Naive B cell (primary cell): Measurements from ENCODE around the gene CDH26. TPM values are rescaled to one million over a fixed set of nuclear protein-coding genes. Genes with fewer than 3 reads are reported as not detected.

ENCODE experiments used
- ATAC-seq, 2 donors: fragments of 150-1000 bp; cut with Tn5 transposase; 2 replicates each; pipeline ENCODE4 v1.10.0; 2021; ENCODE audit warnings: low read depth in 2 of 2, mild to moderate bottlenecking in 2 of 2, moderate library complexity in 2 of 2
- DNase-seq: peaks from one replicate; pipeline ENCODE4 v3.0.0; 2022
- H3K27ac Mint-ChIP-seq, 6 donors: one replicate each; pipeline ENCODE4 v1.8.0; 2020 to 2022; ENCODE audit warnings: mild to moderate bottlenecking in 6 of 6, mixed read lengths in 6 of 6, moderate library complexity in 5 of 6, inconsistent platforms in 2 of 6
- H3K27me3 Mint-ChIP-seq, 3 donors: one replicate each; pipeline ENCODE4 v1.8.0; 2021 to 2022; ENCODE audit warnings: mixed read lengths in 3 of 3, mild to moderate bottlenecking in 1 of 3
- H3K36me3 Mint-ChIP-seq, 2 donors: one replicate each; pipeline ENCODE4 v1.8.0; 2020 to 2022; ENCODE audit warnings: mixed read lengths in 2 of 2, inconsistent platforms in 1 of 2, mild to moderate bottlenecking in 1 of 2
- H3K4me1 Mint-ChIP-seq, 3 donors: one replicate each; pipeline ENCODE4 v1.8.0; 2020 to 2022; ENCODE audit warnings: mixed read lengths in 3 of 3, inconsistent platforms in 1 of 3, mild to moderate bottlenecking in 1 of 3, moderate library complexity in 1 of 3
- H3K4me3 Mint-ChIP-seq, 8 donors: one replicate each; pipeline ENCODE4 v1.8.0; 2020 to 2022; ENCODE audit warnings: mild to moderate bottlenecking in 8 of 8, mixed read lengths in 8 of 8, moderate library complexity in 8 of 8, inconsistent platforms in 2 of 8
- H3K9me3 Mint-ChIP-seq, 7 donors: one replicate each; pipeline ENCODE4 v1.8.0; 2020 to 2022; ENCODE audit warnings: mixed read lengths in 7 of 7, mild to moderate bottlenecking in 5 of 7, inconsistent platforms in 2 of 7, moderate library complexity in 1 of 7
- polyA plus RNA-seq, 6 donors: library from polyadenylated mRNA; unstranded; fragments of 300-500 nt; fragmentation: Illumina TruSeq; gene quantifications; one replicate each; pipeline ENCODE4 v1.2.3, GENCODE V29; 2021; ENCODE audit warnings: low read depth in 6 of 6

CDH26 gene
- under 1 TPM in 1 of 6 donors, not detected in 5; 0.15 TPM for polyA plus RNA-seq

GRCh38 chr20:59958123-59958522 is at the start of gene CDH26:
CDH26 (plus strand) TSS chr20:59958423; CDS start chr20:59958727, 304 bp downstream.
- H3K4me3 Mint-ChIP-seq: no peak within 1 kb of the TSS
- no peaks in the 10 kb centered on the region for H3K9me3 Mint-ChIP-seq
- peaks cover 0 to 7% of the 10 kb centered on the region in 2 donors for H3K36me3 Mint-ChIP-seq
- no peak for DNase-seq
- no peaks in the 10 kb centered on the region for H3K4me1 Mint-ChIP-seq
- no peak within 1 kb of the TSS for H3K27ac Mint-ChIP-seq
- ATAC-seq: no peak
- no peaks in the 10 kb centered on the region for H3K27me3 Mint-ChIP-seq

GRCh38 chr20:59908855-59909254 is 49.4 kb upstream of the CDH26 start:
- DNase-seq (no peak), ATAC-seq (no peak)
- Mint-ChIP-seq H3K4me3 (no peak overlapping the region), H3K9me3 (peaks cover 0 to 1% (median 0%) of the 10 kb centered on the region in 7 donors), H3K36me3 (no peaks in the 10 kb centered on the region), H3K27ac (no peak overlapping the region), H3K27me3 (peaks cover 5 to 8% (median 8%) of the 10 kb centered on the region in 3 donors), H3K4me1 (peaks cover 0 to 7% (median 4%) of the 10 kb centered on the region in 3 donors)

DNA sequence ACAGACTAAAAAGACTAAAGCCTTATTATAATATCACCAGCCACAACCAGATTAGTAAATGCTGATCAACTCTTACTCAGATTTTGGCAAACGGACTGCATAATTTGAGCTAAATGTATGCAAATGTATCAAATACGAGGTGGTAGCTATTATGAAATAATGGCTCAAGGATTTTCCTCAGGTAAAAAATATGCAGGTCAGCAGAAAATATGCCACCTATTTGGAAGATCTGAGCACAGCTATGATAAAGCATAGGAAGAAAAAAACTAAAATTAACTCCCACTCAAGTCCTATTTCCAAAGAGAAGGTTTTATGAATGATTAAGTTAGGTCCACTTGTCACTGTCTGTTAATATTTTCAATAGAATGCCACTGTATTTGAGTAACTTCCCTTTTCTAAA is 47.2 kb upstream of the CDH26 start:
- no peak overlapping the region for H3K4me3 Mint-ChIP-seq
- ATAC-seq (no peak), DNase-seq (no peak)
- no peaks in the 10 kb centered on the region for H3K36me3 Mint-ChIP-seq
- no peaks in the 10 kb centered on the region for H3K27me3 Mint-ChIP-seq
- no peaks in the 10 kb centered on the region for H3K9me3 Mint-ChIP-seq
- H3K4me1 Mint-ChIP-seq: peaks cover 0 to 7% (median 4%) of the 10 kb centered on the region in 3 donors
- no peak overlapping the region for H3K27ac Mint-ChIP-seq

DNA sequence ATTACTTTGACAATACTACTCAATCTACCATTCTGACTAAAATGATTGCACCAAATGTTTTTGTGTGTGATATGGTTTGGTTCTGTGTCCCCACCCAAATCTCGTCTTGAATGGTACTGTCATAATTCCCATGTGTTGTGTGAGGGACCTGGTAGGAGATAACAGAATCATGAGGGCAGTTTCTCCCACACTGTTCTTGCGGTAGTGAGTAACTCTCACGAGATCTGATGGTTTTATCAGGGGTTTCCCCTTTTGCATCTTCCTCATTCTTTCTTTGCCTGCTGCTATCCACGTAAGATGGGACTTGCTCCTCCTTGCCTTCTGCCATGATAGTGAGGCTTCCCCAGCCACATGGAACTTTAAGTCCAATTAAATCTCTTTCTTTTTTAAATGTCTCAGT is 45.6 kb upstream of the CDH26 start:
- DNase-seq (no peak), ATAC-seq (peak in 1 of 2 donors; percentile 37)
- no peak overlapping the region for H3K27ac Mint-ChIP-seq
- H3K9me3 Mint-ChIP-seq: no peaks in the 10 kb centered on the region
- no peak overlapping the region for H3K4me3 Mint-ChIP-seq
- H3K36me3 Mint-ChIP-seq: no peaks in the 10 kb centered on the region
- peaks cover 0 to 7% (median 4%) of the 10 kb centered on the region in 3 donors for H3K4me1 Mint-ChIP-seq
- H3K27me3 Mint-ChIP-seq: no peaks in the 10 kb centered on the region

GRCh38 chr20:59920944-59921343 is 37.3 kb upstream of the CDH26 start:
- DNase-seq (no peak), ATAC-seq (no peak)
- no peaks in the 10 kb centered on the region for H3K9me3 Mint-ChIP-seq
- no peak overlapping the region for H3K27ac Mint-ChIP-seq
- H3K27me3 Mint-ChIP-seq: peaks cover 0 to 30% (median 8%) of the 10 kb centered on the region in 3 donors
- H3K36me3 Mint-ChIP-seq: no peaks in the 10 kb centered on the region
- H3K4me3 Mint-ChIP-seq: no peak overlapping the region
- H3K4me1 Mint-ChIP-seq: no peaks in the 10 kb centered on the region

DNA sequence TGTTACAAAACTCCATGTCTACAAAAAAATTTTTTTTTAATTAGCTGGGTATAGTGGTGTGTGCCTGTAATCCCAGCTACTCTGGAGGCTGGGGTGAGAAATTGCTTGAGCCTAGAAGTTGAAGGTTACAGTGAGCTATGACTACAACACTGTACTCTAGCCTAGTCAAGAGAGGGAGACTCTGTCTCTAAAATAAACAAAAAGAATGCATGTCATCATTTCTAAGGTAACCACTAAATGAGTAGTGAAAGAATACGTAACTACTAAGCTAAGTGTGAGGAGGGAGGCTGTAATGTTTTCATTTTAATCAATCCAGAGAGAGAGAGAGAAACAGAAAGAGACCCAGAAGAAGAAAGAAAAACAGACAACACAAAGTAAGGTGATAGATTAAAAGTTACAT is 34.7 kb upstream of the CDH26 start:
- no peaks in the 10 kb centered on the region for H3K36me3 Mint-ChIP-seq
- H3K27ac Mint-ChIP-seq: no peak overlapping the region
- H3K4me3 Mint-ChIP-seq: no peak overlapping the region
- no peak for DNase-seq
- H3K4me1 Mint-ChIP-seq: no peaks in the 10 kb centered on the region
- peaks cover 0 to 30% (median 8%) of the 10 kb centered on the region in 3 donors for H3K27me3 Mint-ChIP-seq
- H3K9me3 Mint-ChIP-seq: no peaks in the 10 kb centered on the region
- no peak for ATAC-seq

DNA sequence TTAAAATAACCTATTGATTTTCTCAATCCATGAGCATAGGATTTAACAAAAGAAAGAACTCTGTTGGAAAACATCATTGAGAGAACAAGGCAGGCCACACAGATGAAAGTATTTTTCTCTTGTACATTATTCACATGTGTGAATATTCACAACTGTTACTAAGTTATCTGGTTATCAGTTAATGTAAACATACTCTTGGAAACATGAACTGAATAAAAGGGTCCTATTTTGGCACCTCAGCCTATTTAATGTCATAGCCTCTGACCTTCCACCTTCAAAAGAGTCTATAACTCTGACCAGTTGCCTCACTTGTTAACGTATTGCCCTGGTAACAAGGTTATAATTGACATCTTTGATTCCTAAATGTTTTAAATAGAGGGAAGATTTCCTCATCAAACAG is 32.9 kb upstream of the CDH26 start:
- Mint-ChIP-seq H3K27ac (no peak overlapping the region), H3K4me3 (no peak overlapping the region), H3K36me3 (no peaks in the 10 kb centered on the region), H3K9me3 (no peaks in the 10 kb centered on the region), H3K27me3 (peaks cover 0 to 30% (median 8%) of the 10 kb centered on the region in 3 donors), H3K4me1 (no peaks in the 10 kb centered on the region)
- ATAC-seq: no peak
- no peak for DNase-seq

DNA sequence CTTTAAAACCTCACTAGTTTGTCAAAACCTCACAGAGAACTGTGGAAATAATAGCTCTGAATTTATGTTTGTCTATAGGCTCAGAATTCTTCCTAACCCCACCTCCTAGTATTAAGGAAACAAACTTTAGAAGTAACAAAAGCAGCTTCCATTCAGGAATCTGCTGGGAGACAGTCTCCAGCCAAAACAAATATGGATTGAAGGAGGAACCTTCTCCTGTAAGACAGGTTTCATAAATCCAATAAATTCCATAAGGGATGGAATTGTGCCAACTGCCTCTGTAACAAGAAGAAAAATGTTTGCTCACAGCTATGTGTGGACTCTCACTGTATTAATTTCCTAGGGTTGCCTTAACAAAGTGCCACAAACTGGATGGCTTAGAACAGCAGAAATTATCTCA is 32.3 kb upstream of the CDH26 start:
- Mint-ChIP-seq H3K27ac (no peak overlapping the region), H3K9me3 (no peaks in the 10 kb centered on the region), H3K4me3 (no peak overlapping the region), H3K36me3 (no peaks in the 10 kb centered on the region), H3K4me1 (no peaks in the 10 kb centered on the region), H3K27me3 (peaks cover 0 to 30% (median 8%) of the 10 kb centered on the region in 3 donors)
- DNase-seq (no peak), ATAC-seq (no peak)

DNA sequence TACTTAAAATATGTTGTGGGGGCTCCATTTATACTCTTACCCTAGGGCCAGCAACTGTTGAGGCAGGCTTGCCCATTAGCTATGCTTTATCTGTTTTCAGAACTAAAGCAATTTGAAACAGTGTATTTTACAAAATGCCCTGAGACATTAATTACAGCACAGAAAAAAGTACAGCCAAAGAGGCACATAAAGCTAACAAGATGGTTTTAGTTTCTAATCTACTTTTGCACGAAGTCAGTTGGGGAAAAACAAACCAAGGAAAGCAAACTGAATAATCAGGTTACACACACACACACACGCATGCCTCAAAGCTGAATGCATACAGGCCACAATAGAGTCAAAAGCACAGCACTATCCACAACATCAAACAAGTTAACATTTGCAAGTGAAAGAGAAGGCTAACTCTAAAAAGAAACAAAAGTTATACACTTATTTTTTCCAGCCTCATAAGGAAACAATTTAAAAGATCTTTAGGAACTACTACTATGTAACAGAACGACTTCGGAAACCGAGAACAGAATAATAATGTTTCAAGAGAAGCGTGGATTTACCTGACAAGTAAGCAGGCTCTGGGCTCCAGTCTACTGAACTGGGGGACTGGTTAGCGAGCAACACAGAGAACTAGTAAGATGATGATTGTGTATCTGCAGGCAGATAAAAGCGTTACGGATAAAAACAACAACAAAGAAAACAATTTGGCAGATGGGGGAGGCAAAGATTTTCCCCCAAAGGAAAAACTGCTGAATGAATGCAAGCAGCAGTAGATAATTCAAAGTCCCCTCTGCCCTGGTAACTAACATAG is 26.5 kb upstream of the CDH26 start:
- Mint-ChIP-seq H3K27me3 (no peaks in the 10 kb centered on the region), H3K27ac (no peak overlapping the region), H3K9me3 (no peaks in the 10 kb centered on the region), H3K36me3 (no peaks in the 10 kb centered on the region), H3K4me3 (peak overlapping the region in 7 of 8 donors; percentile 32 to 79 (median 58)), H3K4me1 (peaks cover 0 to 8% (median 5%) of the 10 kb centered on the region in 3 donors)
- ATAC-seq: no peak
- no peak for DNase-seq

DNA sequence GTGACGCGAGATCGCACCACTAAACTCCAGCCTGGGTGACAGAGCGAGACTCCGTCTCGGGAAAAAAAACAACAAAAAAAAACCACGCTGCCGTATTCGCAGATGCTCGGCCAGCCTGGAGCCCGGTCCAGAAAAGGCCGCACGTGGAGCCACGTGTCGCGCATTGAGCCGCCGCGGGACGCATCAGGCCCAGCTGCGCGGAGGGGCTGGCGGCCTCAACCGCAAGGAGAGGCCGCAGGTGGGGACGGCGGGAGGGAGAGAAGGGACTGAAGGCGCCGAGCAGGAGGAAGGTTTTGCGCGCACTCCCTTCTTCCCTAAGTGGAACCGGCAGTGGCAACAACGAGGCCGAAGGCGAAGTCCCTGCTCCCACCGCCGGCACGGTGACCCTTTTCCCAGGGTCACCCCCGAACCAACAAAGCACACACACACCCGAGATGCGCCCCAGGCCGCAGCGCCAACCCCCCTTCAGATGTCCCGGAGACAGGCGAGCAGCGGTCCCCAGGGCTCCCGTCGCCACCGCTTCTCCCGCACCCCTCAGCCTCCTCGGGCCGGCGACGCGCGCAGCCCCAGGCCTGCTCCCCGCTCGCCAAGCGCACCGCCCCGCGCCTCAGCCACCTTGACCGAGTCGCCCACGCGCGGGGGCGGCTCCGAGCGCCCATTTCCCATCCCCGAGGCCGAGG is 25.5 kb upstream of the CDH26 start:
- no peaks in the 10 kb centered on the region for H3K36me3 Mint-ChIP-seq
- peak overlapping the region; percentile 32 to 84 (median 75) for H3K4me3 Mint-ChIP-seq
- DNase-seq (no peak), ATAC-seq (no peak)
- H3K27ac Mint-ChIP-seq: peak overlapping the region in 1 of 6 donors; percentile 69
- H3K4me1 Mint-ChIP-seq: peaks cover 0 to 13% (median 5%) of the 10 kb centered on the region in 3 donors
- H3K27me3 Mint-ChIP-seq: no peaks in the 10 kb centered on the region
- H3K9me3 Mint-ChIP-seq: no peaks in the 10 kb centered on the region

- peaks cover 0 to 18% (median 8%) of the 10 kb centered on the region in 3 donors for H3K4me1 Mint-ChIP-seq
- H3K4me3 Mint-ChIP-seq: peak within 1 kb of the TSS; percentile 72 to 93 (median 84)
- H3K36me3 Mint-ChIP-seq: no peaks in the 10 kb centered on the region
- ATAC-seq: peak; percentile 75 to 80
- peak within 1 kb of the TSS in 3 of 6 donors; percentile 63 to 88 (median 69) for H3K27ac Mint-ChIP-seq
- H3K9me3 Mint-ChIP-seq: no peaks in the 10 kb centered on the region
- DNase-seq: peak; percentile 53
- H3K27me3 Mint-ChIP-seq: no peaks in the 10 kb centered on the region
Observed at GRCh38 chr20:59933296-59933848, 24.9 kb upstream of the CDH26 start, which contains the start of gene SYCP2. SYCP2 (minus strand) TSS chr20:59933637; CDS start chr20:59922413, 11,224 bp downstream.

- H3K4me1 Mint-ChIP-seq: peaks cover 5 to 25% (median 15%) of the 10 kb centered on the region in 3 donors
- no peaks in the 10 kb centered on the region for H3K27me3 Mint-ChIP-seq
- no peaks in the 10 kb centered on the region for H3K9me3 Mint-ChIP-seq
- peak overlapping the region in 2 of 6 donors; percentile 63 to 88 for H3K27ac Mint-ChIP-seq
- peak; percentile 79 for DNase-seq
- peak; percentile 85 to 88 for ATAC-seq
- H3K36me3 Mint-ChIP-seq: no peaks in the 10 kb centered on the region
- H3K4me3 Mint-ChIP-seq: peak overlapping the region; percentile 72 to 93 (median 84)
Observed at GRCh38 chr20:59933849-59934585, 24.2 kb upstream of the CDH26 start.
